Hepatocyte (in vitro differentiated cells): Measurements from ENCODE around the gene AGBL4. TPM values are rescaled to one million over a fixed set of nuclear protein-coding genes. Genes with fewer than 3 reads are reported as not detected.

Source experiments
- DNase-seq: peaks from one replicate; pipeline ENCODE4 v3.0.0-alpha.2; 2016; ENCODE audit warnings: low spot score
- H2AFZ ChIP-seq: fragments of 200-600 bp; sonication (generic); 2 replicates; pipeline ENCODE4 v1.6.0; 2016; ENCODE audit warnings: antibody characterized with exemption, mild to moderate bottlenecking
- H3K27ac ChIP-seq: fragments of 200-600 bp; sonication (generic); 2 replicates; pipeline ENCODE4 v1.5.1; 2016; ENCODE audit warnings: mild to moderate bottlenecking
- H3K27me3 ChIP-seq: fragments of 200-600 bp; sonication (generic); 2 replicates; pipeline ENCODE4 v1.6.1; 2016
- H3K36me3 ChIP-seq: fragments of 200-600 bp; sonication (generic); replicated peaks from 2 replicates; pipeline ENCODE4 v1.5.1; 2016; ENCODE audit warnings: low read depth; ENCODE audit not compliant: insufficient read depth
- H3K4me1 ChIP-seq: fragments of 200-600 bp; sonication (generic); 2 replicates; pipeline ENCODE4 v1.5.1; 2016; ENCODE audit warnings: mild to moderate bottlenecking, moderate library complexity; ENCODE audit not compliant: insufficient read depth
- H3K4me2 ChIP-seq: fragments of 200-600 bp; sonication (generic); 2 replicates; pipeline ENCODE4 v1.6.0; 2016
- H3K4me3 ChIP-seq: fragments of 200-600 bp; sonication (generic); 2 replicates; pipeline ENCODE4 v1.5.1; 2016; ENCODE audit warnings: mild to moderate bottlenecking
- H3K79me2 ChIP-seq: fragments of 200-600 bp; sonication (generic); 2 replicates; pipeline ENCODE4 v1.6.0; 2017; ENCODE audit warnings: mild to moderate bottlenecking
- H3K9me2 ChIP-seq: fragments of 200-600 bp; sonication (generic); replicated peaks from 2 replicates; pipeline ENCODE4 v1.6.0; 2017; ENCODE audit warnings: mild to moderate bottlenecking; ENCODE audit not compliant: insufficient read depth
- H3K9me3 ChIP-seq: fragments of 200-600 bp; sonication (generic); 2 replicates; pipeline ENCODE4 v1.5.1; 2016; ENCODE audit warnings: low read depth, mild to moderate bottlenecking
- H4K20me1 ChIP-seq: fragments of 200-600 bp; sonication (generic); 2 replicates; pipeline ENCODE4 v1.6.0; 2016; ENCODE audit warnings: mild to moderate bottlenecking; ENCODE audit not compliant: insufficient read depth, poor library complexity, severe bottlenecking
- EZH2 ChIP-seq: fragments of 200-600 bp; sonication (generic); IDR thresholded peaks from 2 replicates; pipeline ENCODE4 v1.6.1; 2016; ENCODE audit warnings: antibody characterized with exemption, mild to moderate bottlenecking, borderline replicate concordance
- EZH2phosphoT487 ChIP-seq: fragments of 200-600 bp; sonication (generic); IDR thresholded peaks from one replicate; pipeline ENCODE4 v1.6.1; 2018; ENCODE audit warnings: antibody characterized with exemption, mild to moderate bottlenecking, low read depth, moderate library complexity; ENCODE audit not compliant: unreplicated experiment, severe bottlenecking
- WGBS: methylation state at CpG from one replicate; pipeline ENCODE4 v1.1.6; 2016; ENCODE audit warnings: low lambda C conversion rate; ENCODE audit errors: missing lambda C conversion rate; 5-methylcytosine and 5-hydroxymethylcytosine counted together
- polyA plus RNA-seq: library from polyadenylated mRNA; unstranded; fragments of >200 nt; fragmentation: Nextera tagmentation; extraction: Ambion mirVana; gene quantifications from 2 replicates; pipeline ENCODE4 v1.2.1, GENCODE V29; 2016
- total RNA-seq: library from RNA; depleted of rRNA; stranded (reverse); fragments of >200 nt; gene quantifications from 2 replicates; pipeline ENCODE4 v1.2.3, GENCODE V29; 2014
- TF ChIP-seq, protein P1 (sequence below): fragments of 200-600 bp; sonication (generic); IDR thresholded peaks from 2 replicates; pipeline ENCODE4 v1.5.1; 2016; ENCODE audit warnings: antibody characterized with exemption, mild to moderate bottlenecking; ENCODE audit not compliant: poor library complexity

Gene AGBL4
- total and polyA plus RNA-seq, 2 experiments from 2014 or later, result 0.50 to 0.73 TPM

DNA sequence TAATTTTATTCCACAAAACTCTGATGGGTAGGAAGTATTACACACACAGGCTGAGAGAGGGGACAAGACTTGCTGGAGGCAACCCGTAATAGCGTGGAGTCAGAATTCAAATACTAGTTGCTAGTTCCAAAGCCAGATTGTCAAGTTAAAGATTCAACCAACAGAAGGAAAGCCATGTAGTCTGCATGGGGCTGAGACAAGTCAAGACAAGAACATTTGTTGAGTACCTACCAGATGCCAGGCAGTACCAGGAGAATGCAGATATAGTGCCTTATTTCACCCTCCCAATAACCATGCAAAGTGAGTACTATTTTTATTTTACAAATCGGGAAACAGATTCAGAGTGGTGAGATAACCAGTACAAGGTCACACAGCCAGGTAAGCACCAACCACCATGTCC lies 1441.3 kb downstream of the AGBL4 start:
- H3K4me3 ChIP-seq, result no peak overlapping the region
- H3K9me2 ChIP-seq, result no peaks in the 10 kb centered on the region
- peaks cover 4% of the 10 kb centered on the region for H3K27me3 ChIP-seq
- no peaks in the 10 kb centered on the region for H3K36me3 ChIP-seq
- no peak overlapping the region for H3K4me2 ChIP-seq
- H3K9me3 ChIP-seq, result no peaks in the 10 kb centered on the region
- WGBS, result 94% methylated on average over 3 of the region's 3 CpGs
- H3K4me1 ChIP-seq, result peaks cover 3% of the 10 kb centered on the region
- H3K79me2 ChIP-seq, result no peaks in the 10 kb centered on the region
- TF ChIP-seq EZH2phosphoT487, result no peak
- H4K20me1 ChIP-seq, result no peaks in the 10 kb centered on the region
- no peak for DNase-seq
- H3K27ac ChIP-seq, result no peak overlapping the region
- no peak overlapping the region for H2AFZ ChIP-seq

DNA sequence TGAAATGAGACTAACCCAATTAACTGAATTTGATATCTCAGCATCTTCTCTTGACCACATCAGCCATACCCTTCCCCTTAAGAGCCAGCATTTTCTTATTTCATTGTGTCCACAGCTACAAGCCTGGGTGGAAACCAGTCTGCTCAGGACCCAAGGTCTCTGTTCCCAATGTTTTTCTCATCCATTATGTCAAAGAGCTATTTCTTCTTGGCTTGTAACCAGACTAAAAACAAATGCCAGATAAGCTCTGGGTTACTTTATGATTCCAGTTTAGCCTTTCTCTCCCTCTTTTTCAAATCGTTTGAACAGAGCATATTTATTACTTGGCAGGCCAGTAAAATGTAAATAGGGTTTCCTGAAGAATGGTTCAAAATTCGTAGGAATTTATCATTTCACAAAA lies 1442.5 kb downstream of the AGBL4 start:
- no peaks in the 10 kb centered on the region for H3K9me2 ChIP-seq
- peaks cover 4% of the 10 kb centered on the region for H3K27me3 ChIP-seq
- no peaks in the 10 kb centered on the region for H3K9me3 ChIP-seq
- 44% methylated on average over 2 of the region's 2 CpGs for WGBS
- no peaks in the 10 kb centered on the region for H4K20me1 ChIP-seq
- TF ChIP-seq EZH2phosphoT487, result no peak
- no peak for TF ChIP-seq EZH2
- TF ChIP-seq, protein P1, sequence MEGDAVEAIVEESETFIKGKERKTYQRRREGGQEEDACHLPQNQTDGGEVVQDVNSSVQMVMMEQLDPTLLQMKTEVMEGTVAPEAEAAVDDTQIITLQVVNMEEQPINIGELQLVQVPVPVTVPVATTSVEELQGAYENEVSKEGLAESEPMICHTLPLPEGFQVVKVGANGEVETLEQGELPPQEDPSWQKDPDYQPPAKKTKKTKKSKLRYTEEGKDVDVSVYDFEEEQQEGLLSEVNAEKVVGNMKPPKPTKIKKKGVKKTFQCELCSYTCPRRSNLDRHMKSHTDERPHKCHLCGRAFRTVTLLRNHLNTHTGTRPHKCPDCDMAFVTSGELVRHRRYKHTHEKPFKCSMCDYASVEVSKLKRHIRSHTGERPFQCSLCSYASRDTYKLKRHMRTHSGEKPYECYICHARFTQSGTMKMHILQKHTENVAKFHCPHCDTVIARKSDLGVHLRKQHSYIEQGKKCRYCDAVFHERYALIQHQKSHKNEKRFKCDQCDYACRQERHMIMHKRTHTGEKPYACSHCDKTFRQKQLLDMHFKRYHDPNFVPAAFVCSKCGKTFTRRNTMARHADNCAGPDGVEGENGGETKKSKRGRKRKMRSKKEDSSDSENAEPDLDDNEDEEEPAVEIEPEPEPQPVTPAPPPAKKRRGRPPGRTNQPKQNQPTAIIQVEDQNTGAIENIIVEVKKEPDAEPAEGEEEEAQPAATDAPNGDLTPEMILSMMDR, result no peak
- H2AFZ ChIP-seq, result no peak overlapping the region
- H3K4me2 ChIP-seq, result no peak overlapping the region
- no peak overlapping the region for H3K27ac ChIP-seq
- H3K36me3 ChIP-seq, result no peaks in the 10 kb centered on the region
- no peak overlapping the region for H3K4me3 ChIP-seq
- no peaks in the 10 kb centered on the region for H3K79me2 ChIP-seq
- DNase-seq, result no peak
- H3K4me1 ChIP-seq, result peaks cover 3% of the 10 kb centered on the region

DNA sequence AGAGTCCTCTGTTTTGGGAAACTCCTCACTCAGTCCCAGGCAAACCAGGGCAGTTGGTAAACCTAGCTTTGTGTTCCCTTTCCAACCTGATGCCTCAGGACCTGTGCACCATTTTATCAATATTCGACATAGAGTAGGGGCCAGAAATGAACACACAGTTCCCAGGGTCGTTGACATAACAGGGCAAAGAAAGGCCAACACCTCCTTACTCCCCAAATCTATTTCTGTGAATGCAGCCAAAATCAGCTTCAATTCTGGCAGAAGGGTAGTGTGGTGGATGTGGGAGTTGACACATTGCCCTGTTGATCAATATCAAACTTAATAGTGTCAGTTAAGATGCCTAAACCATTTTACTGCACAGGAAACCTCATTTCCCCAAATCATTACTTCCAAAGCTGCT lies 1447.2 kb downstream of the AGBL4 start:
- Histone ChIP-seq H3K79me2 (no peaks in the 10 kb centered on the region), H3K9me2 (no peaks in the 10 kb centered on the region), H3K27me3 (peaks cover 4% of the 10 kb centered on the region), H3K4me2 (no peak overlapping the region), H3K36me3 (no peaks in the 10 kb centered on the region), H3K4me3 (no peak overlapping the region), H3K27ac (no peak overlapping the region), H4K20me1 (no peaks in the 10 kb centered on the region), H3K4me1 (no peaks in the 10 kb centered on the region), H2AFZ (no peak overlapping the region), H3K9me3 (no peaks in the 10 kb centered on the region)
- TF ChIP-seq EZH2phosphoT487, result no peak
- TF ChIP-seq, protein P1, result no peak
- TF ChIP-seq EZH2, result no peak
- DNase-seq, result no peak
- WGBS, result 90% methylated on average over 2 of the region's 2 CpGs

DNA sequence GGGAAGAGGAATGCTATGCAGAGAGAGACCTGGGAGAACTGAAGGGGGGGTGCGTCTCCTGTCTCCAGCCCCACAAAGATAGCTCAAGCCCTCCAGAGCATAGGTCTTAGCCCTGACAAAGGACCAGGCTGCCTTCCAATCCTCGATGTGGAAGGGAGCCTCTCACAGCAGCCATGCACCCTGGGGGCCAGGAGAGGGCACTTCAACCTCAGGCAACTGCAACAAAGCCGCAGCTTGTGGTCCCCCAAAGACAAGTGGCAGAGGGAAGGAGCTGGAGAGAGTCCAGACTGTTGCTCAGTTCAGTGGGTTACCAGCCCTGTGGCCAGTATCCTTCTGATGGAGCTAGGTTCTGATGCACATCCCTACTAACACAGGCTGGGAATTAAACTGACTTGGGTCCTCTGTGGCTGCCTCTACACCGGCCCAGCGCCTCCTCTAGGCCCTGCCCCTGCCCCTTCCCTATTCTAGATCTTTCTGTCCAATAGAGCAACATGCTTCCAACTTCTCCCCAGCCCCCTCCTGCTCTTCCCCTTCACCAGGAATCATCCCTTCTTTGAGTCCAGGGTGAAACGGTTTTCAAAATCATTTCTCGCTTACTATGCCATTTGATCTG lies 1451.0 kb downstream of the AGBL4 start:
- Histone ChIP-seq H4K20me1 (no peaks in the 10 kb centered on the region), H3K9me2 (no peaks in the 10 kb centered on the region), H3K4me2 (no peak overlapping the region), H3K4me1 (no peaks in the 10 kb centered on the region), H3K27ac (no peak overlapping the region), H3K4me3 (no peak overlapping the region), H3K9me3 (no peaks in the 10 kb centered on the region), H3K36me3 (no peaks in the 10 kb centered on the region), H3K79me2 (no peaks in the 10 kb centered on the region), H2AFZ (no peak overlapping the region), H3K27me3 (peaks cover 4% of the 10 kb centered on the region)
- peak; percentile 85 for DNase-seq
- 45% methylated on average over 7 of the region's 7 CpGs for WGBS
- TF ChIP-seq EZH2phosphoT487, result no peak
- TF ChIP-seq, protein P1, result peak; percentile 91
